Keratinocyte (primary cell): ENCODE measurements around the gene DCPS. TPM values are rescaled to one million over a fixed set of nuclear protein-coding genes. Genes with fewer than 3 reads are reported as not detected.

Source experiments
- DNase-seq: peaks from one replicate; pipeline ENCODE4 v3.0.0-alpha.2; 2011; ENCODE audit warnings: low read depth, missing footprints, low spot score
- FAIRE-seq: peaks from 2 replicates; lab custom pipeline; 2011; peaks lifted over from hg19 to GRCh38; lab: Jason Lieb, UNC
- H2AFZ ChIP-seq: 2 replicates; pipeline ENCODE4 v1.6.0; 2012; ENCODE audit warnings: low read length, control low read depth, inconsistent platforms; ENCODE audit not compliant: control insufficient read depth
- H3K27ac ChIP-seq: 2 replicates; pipeline ENCODE4 v1.5.1; 2011; ENCODE audit warnings: low read length; ENCODE audit not compliant: control insufficient read depth, insufficient read depth
- H3K27me3 ChIP-seq: 3 replicates; pipeline ENCODE4 v1.6.0; 2011; ENCODE audit warnings: low read length; ENCODE audit not compliant: control insufficient read depth, insufficient read depth; ENCODE audit errors: extremely low read depth
- H3K36me3 ChIP-seq, 2 experiments: 2 replicates in 1 of 2; 3 replicates in 1 of 2; pipeline ENCODE4 v1.5.1; 2011; ENCODE audit warnings: low read length in 2 of 2, mild to moderate bottlenecking in 1 of 2; ENCODE audit not compliant: control insufficient read depth in 2 of 2, insufficient read depth in 2 of 2; ENCODE audit errors: extremely low read depth in 1 of 2
- H3K4me1 ChIP-seq: 3 replicates; pipeline ENCODE4 v1.5.1; 2011; ENCODE audit warnings: low read length; ENCODE audit not compliant: control insufficient read depth, insufficient read depth; ENCODE audit errors: extremely low read depth
- H3K4me2 ChIP-seq: 3 replicates; pipeline ENCODE4 v1.6.0; 2011; ENCODE audit warnings: low read depth, low read length; ENCODE audit not compliant: control insufficient read depth, insufficient read depth; ENCODE audit errors: extremely low read depth
- H3K4me3 ChIP-seq, 3 experiments: fragments of 200-600 bp in 1 of 3; sonication (generic) in 1 of 3; 2 replicates in 2 of 3; 3 replicates in 1 of 3; pipeline ENCODE4 v1.5.1; 2011 to 2016; ENCODE audit warnings: low read length in 3 of 3, mild to moderate bottlenecking in 3 of 3, control low read depth in 2 of 3, inconsistent platforms in 1 of 3, low read depth in 1 of 3, mixed read lengths in 1 of 3, mixed run types in 1 of 3, moderate library complexity in 1 of 3; ENCODE audit not compliant: control insufficient read depth in 2 of 3, insufficient read depth in 2 of 3; ENCODE audit errors: extremely low read depth in 1 of 3
- H3K79me2 ChIP-seq: 2 replicates; pipeline ENCODE4 v1.6.0; 2012; ENCODE audit warnings: low read length; ENCODE audit not compliant: control insufficient read depth, insufficient read depth
- H3K9ac ChIP-seq: 3 replicates; pipeline ENCODE4 v1.6.0; 2011; ENCODE audit warnings: low read length; ENCODE audit not compliant: control insufficient read depth, insufficient read depth; ENCODE audit errors: extremely low read depth
- H3K9me1 ChIP-seq: 3 replicates; pipeline ENCODE4 v1.6.0; 2011; ENCODE audit warnings: low read length; ENCODE audit not compliant: control insufficient read depth, insufficient read depth; ENCODE audit errors: extremely low read depth
- H3K9me3 ChIP-seq: 2 replicates; pipeline ENCODE4 v1.5.1; 2012; ENCODE audit warnings: low read depth, low read length; ENCODE audit not compliant: control insufficient read depth
- H4K20me1 ChIP-seq: 3 replicates; pipeline ENCODE4 v1.6.0; 2011; ENCODE audit warnings: low read length; ENCODE audit not compliant: control insufficient read depth, insufficient read depth; ENCODE audit errors: extremely low read depth
- CTCF ChIP-seq, 3 experiments: IDR thresholded peaks in 1 of 3; conservative IDR thresholded peaks in 1 of 3; optimal IDR thresholded peaks in 1 of 3; 2 replicates in 2 of 3; 3 replicates in 1 of 3; pipeline versions ENCODE3 to v1.5.1; 2011; ENCODE audit warnings: low read length in 3 of 3, mild to moderate bottlenecking in 3 of 3, moderate library complexity in 2 of 3, control low read depth in 1 of 3, inconsistent platforms in 1 of 3; ENCODE audit not compliant: insufficient read depth in 2 of 3; ENCODE audit errors: extremely low read depth in 1 of 3
- EZH2 ChIP-seq: IDR thresholded peaks from one replicate; pipeline ENCODE4 v1.6.1; 2012; ENCODE audit warnings: inconsistent platforms, mild to moderate bottlenecking, low read length, moderate library complexity
- dilution Hi-C: fragments of 300-500 bp; cut with MboI; formaldehyde crosslinking; loops from one replicate; pipeline ENCODE4 v1.7.0; 2020; ENCODE audit warnings: low sequenced_read_pairs; ENCODE audit not compliant: extremely low pct_ligation_motif_present
- polyA plus RNA-seq, 5 experiments: library from polyadenylated mRNA; depleted of rRNA in 3 of 5; stranded (reverse) in 3 of 5; stranded (forward) in 1 of 5; unstranded in 1 of 5; fragments of >200 nt; gene quantifications; 1 replicate in 1 of 5; 2 replicates in 3 of 5; 3 replicates in 1 of 5; pipeline versions ENCODE4 v1.2.1 to v1.2.3, GENCODE V29; 2011 to 2012; ENCODE audit warnings: missing spikeins in 2 of 5, low read depth in 1 of 5, low replicate concordance in 1 of 5

DCPS gene
- polyA plus RNA-seq, 1 donor (not counting 4 experiments of a cell fraction or from before 2014, with no cell fraction given): 31.3 TPM

- Histone ChIP-seq H3K9me3 (no peaks in the 10 kb centered on the region), H3K9ac (no peak overlapping the region), H3K79me2 (no peaks in the 10 kb centered on the region), H3K27me3 (no peaks in the 10 kb centered on the region), H3K36me3 (peaks cover 6 to 16% of the 10 kb centered on the region in 2 experiments), H3K9me1 (no peaks in the 10 kb centered on the region), H3K4me3 (no peak overlapping the region), H3K4me1 (peaks cover 24% of the 10 kb centered on the region), H3K27ac (no peak overlapping the region), H2AFZ (no peak overlapping the region), H4K20me1 (no peaks in the 10 kb centered on the region), H3K4me2 (no peak overlapping the region)
- DNase-seq (no peak), FAIRE-seq (no peak)
- TF ChIP-seq CTCF (optimal IDR thresholded peaks at IDR 0.05 in 1 of 3, IDR thresholded peaks at IDR 0.05 in 1 of 3, conservative IDR thresholded peaks at IDR 0.05 in 1 of 3; ENCODE audit: extremely low read depth in 1 of 3, insufficient read depth in 2 of 3, low read length in 3 of 3): no peak
- no peak for TF ChIP-seq EZH2
- dilution Hi-C loops: no loop called here
Measured at GRCh38 chr11:126337126-126337473, 33.2 kb downstream of the DCPS start.

DNA sequence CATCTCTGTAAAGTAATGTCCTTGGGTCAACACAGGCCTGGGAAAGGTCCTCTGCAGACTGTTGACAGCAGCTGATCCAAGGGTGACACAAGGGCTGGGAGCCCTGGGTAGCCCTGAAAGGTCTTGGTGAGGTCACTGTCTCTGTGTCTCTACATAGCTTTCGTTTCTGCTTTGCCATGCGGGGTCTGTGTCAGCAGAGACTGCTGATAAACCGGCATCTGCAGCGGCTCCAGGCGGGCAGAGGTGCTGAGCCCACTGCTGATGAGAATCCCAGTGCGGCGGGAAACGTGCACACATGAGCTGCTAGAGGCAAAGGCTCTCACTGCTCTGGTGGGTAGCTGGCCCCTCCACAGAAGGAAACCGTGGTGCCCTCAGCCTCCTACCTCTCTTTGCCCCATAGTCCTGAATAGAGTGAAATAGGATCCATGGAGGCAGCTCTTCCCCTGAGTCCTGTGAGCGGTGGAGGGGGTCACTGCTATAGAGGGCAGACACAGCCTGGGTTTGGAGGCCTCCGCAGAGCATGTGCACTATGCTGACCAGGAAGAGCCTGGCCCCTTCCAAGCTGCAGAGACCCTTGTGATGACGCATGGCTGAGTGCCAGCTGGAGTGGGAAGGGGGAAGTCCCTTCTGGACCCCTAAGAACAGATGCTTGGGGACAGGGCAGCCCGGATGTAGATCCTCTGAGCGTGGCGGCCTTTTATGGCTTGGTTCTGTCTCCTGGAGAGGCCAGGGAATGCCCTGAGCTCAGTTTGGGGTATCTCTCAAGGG is 33.8 kb downstream of the DCPS start:
- DNase-seq (no peak), FAIRE-seq (no peak)
- H3K27ac ChIP-seq: no peak overlapping the region
- H4K20me1 ChIP-seq: no peaks in the 10 kb centered on the region
- no peak overlapping the region for H3K4me2 ChIP-seq
- peaks cover 22% of the 10 kb centered on the region for H3K4me1 ChIP-seq
- no peak overlapping the region for H2AFZ ChIP-seq
- H3K79me2 ChIP-seq: no peaks in the 10 kb centered on the region
- no peaks in the 10 kb centered on the region for H3K27me3 ChIP-seq
- H3K9ac ChIP-seq: no peak overlapping the region
- dilution Hi-C loops: no loop called here
- no peak for TF ChIP-seq EZH2
- no peak for TF ChIP-seq CTCF (optimal IDR thresholded peaks at IDR 0.05 in 1 of 3, IDR thresholded peaks at IDR 0.05 in 1 of 3, conservative IDR thresholded peaks at IDR 0.05 in 1 of 3; ENCODE audit: extremely low read depth in 1 of 3, insufficient read depth in 2 of 3, low read length in 3 of 3)
- H3K4me3 ChIP-seq: no peak overlapping the region
- peaks cover 6 to 16% of the 10 kb centered on the region in 2 experiments for H3K36me3 ChIP-seq
- no peaks in the 10 kb centered on the region for H3K9me1 ChIP-seq
- no peaks in the 10 kb centered on the region for H3K9me3 ChIP-seq
